HG03378 (cell line): ENCODE data around the gene C2orf76.
"Not testable (repeated sequence)": the region's sequence is repeated elsewhere in the genome, so short reads cannot be mapped to it uniquely, and the experiment has no call there.

Experiments
- ATAC-seq: cut with Tn5 transposase; IDR thresholded peaks from one replicate; pipeline ENCODE4 v1.9.1; 2021; ENCODE audit warnings: mild to moderate bottlenecking, moderate library complexity; ENCODE audit not compliant: unreplicated experiment

The C2orf76 gene

GRCh38 chr2:119301413-119301812, 65.2 kb downstream of the C2orf76 start:
- no peak for ATAC-seq

DNA sequence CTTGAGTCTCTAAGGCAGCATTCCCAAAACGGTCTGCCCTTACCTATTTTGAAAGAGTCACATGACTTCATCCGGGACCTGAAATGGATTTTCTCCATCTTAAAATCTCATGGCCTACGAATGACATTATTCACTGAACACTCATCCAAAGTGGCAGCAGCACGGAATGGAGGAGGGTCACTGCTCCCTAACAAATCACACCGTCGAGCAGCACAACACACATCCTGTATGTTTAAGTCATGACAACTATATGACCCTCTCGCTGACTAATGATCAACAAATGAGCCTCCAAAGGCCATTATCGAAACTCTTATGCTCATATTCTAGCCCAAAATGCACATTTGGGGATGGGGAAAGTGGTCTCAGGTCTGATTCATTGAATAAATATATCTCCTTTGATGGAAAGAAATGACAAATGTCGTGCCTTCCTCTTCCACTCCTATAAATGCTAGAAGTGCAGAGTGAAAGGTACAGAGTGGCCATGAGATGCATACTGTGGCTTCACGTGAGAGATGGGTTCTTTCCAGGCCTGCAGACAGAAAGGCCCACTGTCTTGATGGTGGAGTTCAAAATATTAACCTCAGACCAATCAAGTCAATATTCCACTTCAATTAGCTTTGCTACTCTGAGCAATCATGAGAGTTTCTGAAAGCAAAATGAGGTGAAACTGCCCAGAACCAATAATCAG, 70.8 kb downstream of the C2orf76 start:
- ATAC-seq, result no peak

DNA sequence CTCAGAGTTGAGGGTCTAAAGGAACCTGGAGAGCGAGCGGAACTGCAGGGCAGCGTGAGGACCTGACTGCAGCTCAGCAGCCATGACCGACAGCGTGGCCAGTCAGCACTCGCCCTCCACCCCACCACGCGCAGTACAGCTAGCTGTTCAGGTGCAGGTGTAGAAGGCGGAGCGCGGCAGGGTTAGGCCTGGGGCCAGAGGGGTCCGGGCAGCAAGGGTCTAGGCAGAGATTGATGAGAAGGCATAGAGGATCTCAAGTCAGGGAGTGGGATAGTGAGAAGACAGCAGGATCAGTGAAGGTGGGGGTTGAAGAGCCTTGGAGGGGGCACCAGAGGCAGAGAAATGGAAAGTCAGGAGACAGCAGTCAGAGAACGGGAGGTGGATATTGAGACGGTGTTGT, 72.0 kb downstream of the C2orf76 start:
- no peak for ATAC-seq

DNA sequence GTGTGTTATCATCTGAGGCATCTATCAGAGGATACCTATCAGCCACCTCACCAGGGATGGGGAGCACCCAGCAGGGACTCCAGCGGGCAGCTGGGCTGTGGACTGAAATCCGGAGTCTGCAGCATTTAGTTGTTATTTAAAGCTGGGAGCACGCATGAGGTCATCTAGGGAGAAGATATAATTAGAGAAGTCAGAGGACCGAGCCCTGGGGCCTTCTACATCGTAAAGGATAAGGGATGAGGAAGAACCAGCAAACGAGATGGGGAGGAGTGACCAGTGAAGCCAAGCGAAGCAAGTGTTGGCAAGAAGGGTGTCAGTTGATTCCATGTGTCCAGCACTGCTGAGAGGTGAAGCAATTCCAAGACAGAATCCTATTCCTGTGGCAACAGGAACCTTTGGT, 72.7 kb downstream of the C2orf76 start:
- no peak for ATAC-seq

DNA sequence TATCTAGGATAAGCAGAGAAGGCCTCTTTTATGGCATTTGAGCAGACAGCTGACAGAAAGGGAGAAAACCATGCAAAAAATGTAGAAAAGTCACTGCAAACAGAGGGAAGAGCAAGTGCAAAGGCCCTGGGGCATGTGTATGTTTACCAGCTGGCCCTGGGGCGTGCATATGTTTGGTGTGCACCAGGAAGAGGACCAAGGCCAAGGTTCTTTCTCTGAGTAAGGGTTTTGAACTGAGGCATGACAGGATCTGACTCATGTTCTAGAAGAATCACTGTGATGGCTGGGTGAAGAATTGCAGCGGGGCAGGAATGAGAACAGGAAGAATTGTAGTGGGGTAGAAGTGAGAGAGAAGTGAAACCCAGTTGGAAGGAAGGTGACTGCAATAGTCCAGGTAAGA, 73.4 kb downstream of the C2orf76 start:
- ATAC-seq, result no peak

GRCh38 chr2:119292226-119292625, 74.4 kb downstream of the C2orf76 start:
- no peak for ATAC-seq

GRCh38 chr2:119291588-119292167, 75.0 kb downstream of the C2orf76 start:
- no peak for ATAC-seq

DNA sequence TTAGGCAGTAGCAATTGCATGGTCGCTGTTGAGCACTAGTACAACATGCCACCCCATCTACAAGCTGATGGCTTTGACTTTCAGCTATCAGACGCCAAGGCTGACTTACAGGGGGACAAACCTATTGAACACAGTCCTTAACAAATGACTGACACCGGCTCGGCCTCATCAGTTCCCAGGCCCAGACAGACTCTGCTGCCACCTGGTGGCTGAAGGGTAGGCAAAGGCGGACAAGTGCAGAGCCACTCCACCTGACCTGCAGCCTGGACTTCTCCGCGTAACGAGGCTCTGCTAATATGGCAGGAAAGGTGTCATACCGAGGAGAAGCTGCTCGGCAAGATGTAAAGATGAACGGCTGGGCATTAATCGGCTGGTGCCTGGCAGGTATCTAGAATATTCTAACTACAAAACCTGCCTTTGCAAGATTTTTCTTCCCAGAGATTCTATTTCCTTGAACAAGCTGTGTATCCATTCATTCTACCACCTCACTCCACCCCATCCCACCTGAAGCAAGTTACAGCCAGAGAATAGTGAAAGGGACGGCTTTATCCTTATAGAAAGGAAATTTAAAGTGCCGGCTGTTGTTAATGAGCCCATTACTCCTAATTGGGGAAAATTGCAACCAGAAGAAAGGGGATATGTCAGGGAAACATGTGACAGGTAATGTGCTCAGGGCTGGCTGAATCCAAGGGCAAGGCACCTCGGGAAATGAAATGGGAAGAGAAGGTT, 75.6 kb downstream of the C2orf76 start:
- ATAC-seq, result no peak

DNA sequence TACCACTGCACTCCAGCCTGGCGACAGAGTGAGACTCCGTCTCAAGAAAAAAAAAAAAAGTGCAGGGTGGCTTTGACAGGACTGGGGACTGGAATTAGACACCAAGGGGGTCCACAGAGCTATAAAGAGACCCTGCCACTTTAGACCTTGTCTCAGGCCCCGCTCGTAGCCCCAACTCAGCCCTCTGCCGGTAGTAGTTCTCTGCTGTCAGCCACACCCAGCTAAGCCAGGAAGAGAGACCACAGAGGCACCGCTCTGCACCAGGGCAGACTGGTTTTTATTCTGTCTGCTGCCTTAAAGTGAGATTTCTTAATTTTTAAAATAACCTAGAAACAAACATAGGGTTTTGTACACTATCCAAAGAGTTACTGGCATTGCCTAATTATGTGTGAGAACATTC, 77.0 kb downstream of the C2orf76 start:
- ATAC-seq, result no peak

GRCh38 chr2:119289093-119289492, 77.5 kb downstream of the C2orf76 start:
- ATAC-seq, result no peak

GRCh38 chr2:119288576-119288975, 78.1 kb downstream of the C2orf76 start:
- no peak for ATAC-seq

DNA sequence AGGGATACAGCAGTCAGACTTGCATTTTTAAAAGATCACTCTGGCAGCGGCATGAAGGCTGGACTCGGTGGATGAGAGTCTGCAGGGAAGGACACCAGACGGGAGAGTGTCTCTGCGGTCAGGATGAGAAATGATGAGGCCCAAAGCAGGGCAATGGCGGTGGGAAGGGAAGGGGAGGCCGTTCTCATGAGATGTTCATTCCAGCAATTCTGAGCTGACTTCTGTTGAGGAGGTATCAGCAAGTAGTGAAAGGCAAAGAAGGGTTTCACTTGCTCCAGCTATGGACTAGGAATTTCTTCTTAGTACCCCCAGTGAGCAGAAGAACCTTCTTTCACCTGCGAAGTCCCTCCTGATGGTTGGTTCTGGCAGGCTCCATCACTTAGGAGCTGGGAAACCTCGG, 80.0 kb downstream of the C2orf76 start:
- ATAC-seq, result no peak

GRCh38 chr2:119283873-119284331, 82.7 kb downstream of the C2orf76 start:
- no peak for ATAC-seq

- ATAC-seq, result no peak
Measured at GRCh38 chr2:119282996-119283511, 83.6 kb downstream of the C2orf76 start.

- no peak for ATAC-seq
Measured at GRCh38 chr2:119282146-119282995, 84.3 kb downstream of the C2orf76 start.

DNA sequence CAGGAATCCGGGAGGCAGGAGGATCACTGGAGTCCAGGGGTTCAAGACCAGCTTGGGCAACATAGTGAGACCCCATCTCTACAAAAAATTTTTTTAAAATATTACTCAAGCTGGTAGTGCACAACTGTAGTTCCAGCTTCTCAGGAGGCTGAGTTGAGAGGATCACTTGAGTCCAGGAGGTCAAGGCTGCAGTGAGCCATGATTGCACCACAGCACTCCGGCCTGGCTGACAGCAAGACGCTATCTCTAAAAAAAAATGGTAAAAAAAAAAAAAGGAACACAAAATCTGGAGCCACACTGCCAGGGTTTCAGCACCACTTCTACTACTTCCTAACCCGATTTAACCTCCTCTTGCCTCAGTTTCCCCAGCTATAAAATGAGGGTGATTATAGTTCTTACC, 86.0 kb downstream of the C2orf76 start:
- no peak for ATAC-seq

DNA sequence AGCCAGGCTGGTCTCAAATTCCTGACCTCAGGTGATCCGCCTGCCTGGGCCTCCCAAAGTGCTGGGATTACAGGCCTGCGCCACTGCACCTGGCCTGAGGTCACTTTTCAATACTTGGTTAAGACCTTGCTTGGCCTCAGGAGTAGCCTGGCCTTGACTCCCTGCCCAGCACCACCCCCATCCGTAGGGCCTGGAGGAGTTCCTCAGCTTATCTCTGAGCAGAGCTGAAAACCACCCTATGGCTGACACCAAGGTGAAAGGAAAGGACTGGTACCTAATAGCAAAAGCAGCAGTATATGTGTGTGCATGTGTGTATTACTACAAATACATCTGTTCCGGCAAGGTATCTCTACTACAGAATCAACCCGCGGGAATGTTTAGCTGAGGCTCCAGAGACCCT, 87.0 kb downstream of the C2orf76 start:
- no peak for ATAC-seq

DNA sequence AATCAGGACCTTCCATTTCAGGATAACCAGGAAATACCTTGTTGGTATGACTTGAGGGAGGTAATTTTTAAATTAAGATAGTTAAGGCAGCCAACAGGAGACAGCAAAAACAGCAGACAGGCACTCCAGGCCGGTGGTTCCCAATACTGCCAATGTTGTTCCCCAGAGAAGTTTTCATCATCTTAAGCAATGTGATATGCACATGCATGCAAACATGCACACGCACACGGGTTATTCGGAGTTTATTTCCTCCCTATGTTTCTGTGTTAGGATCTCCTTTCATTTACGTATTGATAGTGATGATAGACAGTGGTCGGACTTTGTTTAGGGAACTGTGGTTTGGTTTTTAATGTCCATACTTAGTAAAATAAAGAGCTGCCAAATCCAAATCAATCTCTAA, 87.7 kb downstream of the C2orf76 start:
- ATAC-seq, result no peak

GRCh38 chr2:119278385-119278784, 88.2 kb downstream of the C2orf76 start:
- ATAC-seq, result not testable (repeated sequence)

DNA sequence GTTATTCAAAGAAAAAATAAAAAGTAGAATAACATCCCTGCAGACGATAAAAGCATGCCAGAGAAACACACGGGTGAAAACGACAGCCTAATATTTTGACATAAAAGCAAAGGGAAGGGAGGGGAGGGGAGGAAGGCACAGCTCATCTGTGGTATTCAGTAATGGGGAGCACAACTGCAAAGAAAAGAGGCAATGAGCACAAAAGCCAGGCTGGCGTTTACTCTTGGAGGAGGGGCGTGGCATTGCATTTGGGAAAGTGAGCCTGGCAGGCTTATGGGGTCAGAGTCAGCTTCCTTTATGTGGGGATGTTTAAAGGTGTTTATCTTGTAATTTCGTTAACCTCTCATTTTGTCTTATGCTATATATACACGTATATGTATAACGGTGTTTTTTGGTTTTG, 89.8 kb downstream of the C2orf76 start:
- ATAC-seq, result no peak

- no peak for ATAC-seq
Measured at GRCh38 chr2:119267604-119268003, 99.0 kb downstream of the C2orf76 start.
